ENCODE data around the gene STX18.
A peak's percentile ranks its signal among the peaks of the same experiment; 100 is the strongest.
"Not testable (repeated sequence)": the region's sequence is repeated elsewhere in the genome, so short reads cannot be mapped to it uniquely, and the experiment has no call there.

STX18 gene

GRCh38 chr4:4422856-4423499 lies 118.9 kb downstream of the STX18 start:
- peaks cover 40% of the 10 kb centered on the region for H3K36me3 Mint-ChIP-seq (ENCODE audit: low read depth)
- peaks cover 4% of the 10 kb centered on the region for H3K27me3 Mint-ChIP-seq (ENCODE audit: low read depth, poor library complexity)
- H3K4me1 Mint-ChIP-seq = peaks cover 27% of the 10 kb centered on the region
- no peaks in the 10 kb centered on the region for H3K9me3 Mint-ChIP-seq
- no peak overlapping the region for H3K4me3 Mint-ChIP-seq
- no peak for DNase-seq
- no peak for TF ChIP-seq CTCF (IDR thresholded peaks at IDR 0.05)
- H3K27ac Mint-ChIP-seq = no peak overlapping the region

- not testable (repeated sequence) for H3K4me3 Mint-ChIP-seq
Measured at GRCh38 chr4:4422117-4422516, 119.7 kb downstream of the STX18 start.

GRCh38 chr4:4421356-4421755 lies 120.5 kb downstream of the STX18 start:
- no peak for DNase-seq
- TF ChIP-seq CTCF (IDR thresholded peaks at IDR 0.05) = no peak
- Mint-ChIP-seq H3K4me1 (peaks cover 11% of the 10 kb centered on the region), H3K9me3 (no peaks in the 10 kb centered on the region), H3K4me3 (no peak overlapping the region), H3K36me3 (ENCODE audit: low read depth) (peaks cover 46% of the 10 kb centered on the region), H3K27me3 (ENCODE audit: low read depth, poor library complexity) (peaks cover 4% of the 10 kb centered on the region), H3K27ac (no peak overlapping the region)

More at GRCh38 chr4:4422117-4422516, 119.7 kb downstream of the STX18 start:
- not testable (repeated sequence) for H3K9me3 Mint-ChIP-seq; H3K27ac Mint-ChIP-seq; H3K27me3 Mint-ChIP-seq (ENCODE audit: low read depth, poor library complexity); DNase-seq
- Mint-ChIP-seq H3K36me3 (ENCODE audit: low read depth) (peaks cover 40% of the 10 kb centered on the region), H3K4me1 (peaks cover 18% of the 10 kb centered on the region)

- Mint-ChIP-seq H3K27ac (no peak overlapping the region), H3K9me3 (no peaks in the 10 kb centered on the region), H3K27me3 (ENCODE audit: low read depth, poor library complexity) (peaks cover 4% of the 10 kb centered on the region), H3K4me3 (no peak overlapping the region), H3K36me3 (ENCODE audit: low read depth) (peaks cover 53% of the 10 kb centered on the region), H3K4me1 (peaks cover 11% of the 10 kb centered on the region)
- DNase-seq = no peak
- no peak for TF ChIP-seq CTCF (IDR thresholded peaks at IDR 0.05)
Measured at GRCh38 chr4:4420421-4420820, 121.4 kb downstream of the STX18 start.

DNA sequence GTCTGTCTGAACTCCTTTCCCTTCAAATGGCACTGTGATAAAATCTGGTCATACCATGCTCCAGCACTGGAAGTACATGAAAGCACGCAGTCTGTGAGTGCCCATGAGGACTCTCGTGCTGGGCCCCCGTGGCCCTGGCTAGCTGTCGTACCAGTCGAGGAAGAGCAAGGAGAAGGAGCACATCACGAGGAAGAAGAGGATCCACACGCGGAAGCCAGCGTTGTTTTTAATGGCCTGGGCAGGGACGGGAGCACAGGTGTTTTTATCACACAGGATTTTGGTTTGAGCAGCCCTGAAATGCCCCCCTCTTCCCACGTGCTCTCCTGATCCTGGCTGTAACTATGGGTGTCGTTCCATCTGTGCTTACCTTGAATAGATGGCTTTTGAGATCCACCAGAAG lies 122.0 kb downstream of the STX18 start:
- Mint-ChIP-seq H3K36me3 (ENCODE audit: low read depth) (peaks cover 53% of the 10 kb centered on the region), H3K4me1 (peaks cover 11% of the 10 kb centered on the region), H3K9me3 (no peaks in the 10 kb centered on the region), H3K27me3 (ENCODE audit: low read depth, poor library complexity) (peaks cover 4% of the 10 kb centered on the region), H3K27ac (no peak overlapping the region), H3K4me3 (no peak overlapping the region)
- no peak for DNase-seq
- TF ChIP-seq CTCF (IDR thresholded peaks at IDR 0.05) = no peak

DNA sequence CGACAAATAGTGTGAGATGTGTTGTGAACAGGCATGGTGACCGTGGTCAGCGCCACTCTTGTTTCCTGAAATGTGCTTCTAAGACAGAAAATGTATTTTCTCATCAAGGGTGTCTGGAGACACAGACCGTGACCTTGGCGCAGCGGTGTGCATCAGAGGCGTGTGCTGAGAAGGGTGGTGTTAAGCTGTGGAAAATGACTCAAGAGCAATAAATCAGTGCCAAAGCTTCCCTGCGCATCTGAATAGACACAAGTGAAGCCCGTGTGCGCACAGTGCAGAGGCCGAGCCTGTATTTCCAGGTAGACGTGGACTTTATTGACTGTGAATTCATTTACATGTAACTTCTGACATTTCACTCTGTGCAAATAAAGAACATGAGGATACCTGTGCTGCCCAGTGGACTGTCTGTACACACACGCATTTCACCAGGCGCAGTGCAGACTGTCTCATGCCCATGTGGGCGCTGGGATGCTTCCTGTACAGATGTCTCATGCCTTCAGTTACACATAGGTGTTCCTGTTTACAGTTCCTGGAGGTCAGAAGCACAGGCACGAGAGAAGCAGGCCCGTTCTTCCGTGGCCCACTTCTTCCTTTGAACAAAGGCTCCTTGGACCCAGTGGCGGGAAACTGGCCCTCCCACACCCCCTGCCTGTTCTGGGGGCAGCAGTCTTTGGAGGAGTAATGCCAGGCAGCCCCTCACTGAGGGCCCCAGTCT lies 123.0 kb downstream of the STX18 start:
- H3K9me3 Mint-ChIP-seq = no peaks in the 10 kb centered on the region
- H3K27me3 Mint-ChIP-seq (ENCODE audit: low read depth, poor library complexity) = peaks cover 4% of the 10 kb centered on the region
- DNase-seq = no peak
- H3K36me3 Mint-ChIP-seq (ENCODE audit: low read depth) = peaks cover 57% of the 10 kb centered on the region
- peaks cover 11% of the 10 kb centered on the region for H3K4me1 Mint-ChIP-seq
- no peak overlapping the region for H3K4me3 Mint-ChIP-seq
- H3K27ac Mint-ChIP-seq = peak overlapping the region; percentile 37
- no peak for TF ChIP-seq CTCF (IDR thresholded peaks at IDR 0.05)

Data from nephron progenitor cell (in vitro differentiated cells).